DMS79 (cell line): ENCODE results near the gene SOX6.

ENCODE experiments used
- DNase-seq: peaks from one replicate; lab custom pipeline; 2025; lab: John Stamatoyannopoulos, UW

SOX6 gene

GRCh38 chr11:15958910-15959309 lies 397.4 kb downstream of the SOX6 start:
- no peak for DNase-seq

GRCh38 chr11:15957234-15957633 lies 399.1 kb downstream of the SOX6 start:
- no peak for DNase-seq

DNA sequence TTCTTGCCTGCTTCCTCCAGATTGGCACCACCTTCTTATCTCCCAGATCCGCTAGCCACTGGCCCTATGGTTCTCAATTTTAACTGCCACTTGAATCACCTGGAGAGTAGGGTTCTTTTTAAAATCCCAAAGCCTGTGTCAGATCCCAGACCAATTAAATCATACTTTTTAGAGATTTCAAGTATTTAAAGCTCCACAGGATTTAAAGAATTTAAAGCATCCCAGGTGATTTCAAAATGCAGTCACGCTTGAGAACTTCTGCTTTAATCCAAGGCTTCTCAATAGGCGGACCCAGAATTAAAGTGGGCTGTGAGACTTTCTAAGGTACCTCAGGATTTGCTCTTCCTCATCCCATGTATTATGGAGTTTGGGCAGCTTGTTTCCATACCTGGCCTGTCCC lies 400.0 kb downstream of the SOX6 start:
- DNase-seq: no peak

- DNase-seq: no peak
Measured at GRCh38 chr11:15955595-15955994, 400.8 kb downstream of the SOX6 start.

- DNase-seq: no peak
Measured at GRCh38 chr11:15947681-15948648, 408.4 kb downstream of the SOX6 start.

GRCh38 chr11:15945726-15946125 lies 410.6 kb downstream of the SOX6 start:
- no peak for DNase-seq

- DNase-seq: no peak
Measured at GRCh38 chr11:15944460-15944859, 411.9 kb downstream of the SOX6 start.

DNA sequence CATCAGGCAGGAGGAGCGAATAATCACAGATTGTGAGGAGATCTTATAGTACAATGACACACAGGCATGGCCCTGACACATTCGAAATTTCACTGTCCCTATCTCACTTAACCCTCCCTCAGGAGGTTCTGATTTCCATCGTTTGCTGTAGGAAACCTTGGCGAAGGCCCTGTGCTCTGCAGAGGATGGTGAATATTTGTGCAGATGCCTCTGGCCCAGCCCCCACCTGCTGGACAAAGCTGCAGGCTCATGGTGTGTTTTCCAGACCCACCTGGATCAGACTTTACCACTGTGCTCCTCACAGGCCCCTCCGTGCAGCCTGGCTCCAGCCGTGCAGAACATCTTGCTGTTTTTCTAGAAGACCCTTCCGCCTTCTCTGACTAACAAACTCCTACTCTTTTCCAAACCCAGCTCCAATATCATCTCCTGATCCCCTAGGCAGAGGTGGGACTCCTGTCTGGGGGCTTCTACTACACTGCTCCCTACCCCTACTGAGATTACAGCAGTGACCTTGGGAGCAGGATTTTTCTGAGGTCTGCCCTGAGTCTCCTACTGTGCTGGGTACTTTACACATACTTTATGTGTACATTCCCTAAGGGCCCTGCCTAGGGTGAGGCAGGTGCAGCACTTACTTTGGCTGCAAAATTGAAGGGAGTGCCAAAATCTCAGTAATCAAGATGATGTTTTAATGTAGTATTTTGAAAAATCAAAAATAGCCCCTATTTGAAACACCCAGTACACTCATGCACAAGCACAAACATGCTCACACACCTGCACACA lies 412.7 kb downstream of the SOX6 start:
- DNase-seq: no peak

- no peak for DNase-seq
Measured at GRCh38 chr11:15942936-15943335, 413.4 kb downstream of the SOX6 start.

DNA sequence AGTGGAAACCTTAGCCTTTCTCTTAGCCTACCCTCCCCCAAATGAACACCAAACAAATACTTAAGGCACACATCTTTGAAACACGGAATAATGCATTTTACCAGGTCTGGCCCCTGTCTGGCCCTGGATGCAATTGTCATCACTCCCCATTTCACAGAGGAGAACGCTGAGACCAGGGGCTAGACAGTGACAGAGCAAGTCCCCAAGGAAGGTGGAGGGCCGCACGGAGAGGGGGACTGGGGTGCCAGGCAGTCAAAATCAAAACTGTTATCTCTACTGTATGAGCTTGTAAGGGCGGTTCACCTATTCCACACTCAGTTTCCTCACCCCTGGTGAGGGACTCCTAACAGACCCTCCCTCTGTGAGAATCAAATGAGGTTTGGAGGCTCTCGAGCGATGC lies 414.2 kb downstream of the SOX6 start:
- no peak for DNase-seq

GRCh38 chr11:15941206-15941770 lies 415.1 kb downstream of the SOX6 start:
- DNase-seq: no peak

- no peak for DNase-seq
Measured at GRCh38 chr11:15940462-15941205, 415.7 kb downstream of the SOX6 start.

GRCh38 chr11:15938983-15939382 lies 417.4 kb downstream of the SOX6 start:
- no peak for DNase-seq

DNA sequence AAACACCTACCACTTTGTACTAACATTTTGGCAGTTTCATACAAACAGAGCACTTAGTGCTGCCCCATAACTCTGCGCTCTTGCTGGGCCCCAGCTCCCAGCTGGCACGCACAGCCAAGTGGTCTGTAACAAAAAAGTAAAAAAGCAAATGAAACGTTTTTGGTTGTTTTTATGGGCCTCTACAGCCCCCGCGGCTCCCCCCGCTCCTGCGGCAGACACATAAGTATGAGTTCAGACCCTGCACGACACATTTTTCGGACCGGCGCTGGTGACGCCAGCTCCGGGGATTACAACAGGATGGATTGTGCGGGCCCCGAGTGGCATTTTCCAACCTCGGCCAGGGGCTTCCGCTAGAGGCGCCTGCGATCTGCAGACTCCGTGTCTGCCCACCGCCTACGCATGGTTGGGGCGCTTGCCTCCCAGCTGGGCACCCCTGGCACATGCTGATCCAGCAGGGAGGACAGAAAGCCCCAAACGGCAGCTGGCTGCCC lies 418.2 kb downstream of the SOX6 start:
- no peak for DNase-seq

DNA sequence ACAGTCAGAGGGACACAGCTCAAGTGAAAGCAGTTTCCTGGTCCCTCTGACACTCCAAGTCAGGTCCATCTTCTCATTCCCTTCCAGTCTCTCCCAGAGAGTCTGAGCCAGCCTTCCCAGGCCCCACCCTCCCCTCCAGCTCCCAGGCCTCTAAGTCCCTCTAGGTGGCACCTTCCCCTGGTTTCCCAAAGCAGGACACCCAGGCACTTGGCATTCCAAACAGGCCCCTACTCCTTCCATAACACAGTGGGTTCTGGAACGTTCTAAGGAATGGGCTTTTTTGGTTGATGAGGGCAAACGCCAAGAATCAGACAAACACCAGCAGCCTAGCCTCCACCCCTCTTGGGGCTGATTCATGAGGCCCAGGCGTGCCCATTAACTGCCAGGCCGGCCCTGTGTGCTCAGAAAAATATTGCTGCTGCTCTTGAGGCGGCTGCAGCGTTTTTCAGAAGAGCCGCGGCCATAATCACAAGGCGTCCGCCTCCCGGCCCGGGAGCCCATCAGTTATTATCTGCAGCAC lies 418.7 kb downstream of the SOX6 start:
- no peak for DNase-seq

GRCh38 chr11:15936011-15936410 lies 420.3 kb downstream of the SOX6 start:
- DNase-seq: no peak

DNA sequence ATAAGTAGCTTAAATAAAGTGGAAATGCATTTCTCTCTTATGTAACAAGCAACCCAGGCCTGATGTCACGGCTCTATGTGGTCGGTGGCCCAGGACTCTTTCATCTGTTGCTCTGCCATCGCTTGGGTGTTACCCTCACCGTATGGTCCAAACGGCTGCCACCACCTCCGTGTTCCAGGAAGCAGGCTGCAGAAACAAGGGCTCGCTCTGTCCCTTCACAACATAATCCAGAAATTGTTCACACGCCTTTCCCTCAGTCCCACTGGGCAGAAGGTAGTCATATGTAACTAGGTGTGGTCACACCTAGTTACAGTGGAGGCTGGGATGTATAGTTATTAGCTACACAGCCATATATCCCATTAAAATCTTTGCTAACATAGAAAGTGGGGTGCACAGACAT lies 421.0 kb downstream of the SOX6 start:
- no peak for DNase-seq

DNA sequence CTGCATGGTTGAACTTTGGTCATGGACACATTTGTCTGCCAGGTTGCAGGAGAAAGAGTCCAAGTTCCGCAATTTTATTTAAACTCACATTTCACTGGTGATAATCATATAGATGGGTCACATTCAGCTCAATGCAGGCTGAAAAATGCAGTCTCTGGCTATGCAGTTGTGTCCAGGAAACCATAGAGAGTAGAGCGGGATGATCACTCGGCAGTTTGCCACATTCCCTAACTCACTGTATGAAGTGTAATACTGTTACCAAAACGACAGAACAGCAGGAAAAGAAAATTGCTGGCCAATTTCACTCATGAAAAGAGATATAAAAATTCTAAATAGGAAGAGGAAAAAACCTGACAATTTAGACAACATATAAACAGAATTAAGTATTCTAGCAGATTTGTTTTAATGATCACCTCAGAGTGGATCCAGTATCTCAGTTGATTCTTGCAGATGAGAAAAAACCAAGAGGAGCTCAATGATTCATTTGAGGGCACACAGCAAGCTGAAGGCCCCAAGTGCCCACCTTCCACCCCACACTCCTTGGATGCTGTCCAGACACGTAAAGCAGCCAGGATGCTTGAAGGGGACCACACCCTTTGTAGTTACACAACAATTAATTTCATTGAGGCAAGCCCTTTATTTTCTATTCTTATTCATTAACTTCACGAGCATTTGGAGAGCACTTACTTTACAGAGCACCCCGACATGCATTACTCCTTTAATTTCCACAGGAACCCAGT lies 422.3 kb downstream of the SOX6 start:
- peak; percentile 85 for DNase-seq

DNA sequence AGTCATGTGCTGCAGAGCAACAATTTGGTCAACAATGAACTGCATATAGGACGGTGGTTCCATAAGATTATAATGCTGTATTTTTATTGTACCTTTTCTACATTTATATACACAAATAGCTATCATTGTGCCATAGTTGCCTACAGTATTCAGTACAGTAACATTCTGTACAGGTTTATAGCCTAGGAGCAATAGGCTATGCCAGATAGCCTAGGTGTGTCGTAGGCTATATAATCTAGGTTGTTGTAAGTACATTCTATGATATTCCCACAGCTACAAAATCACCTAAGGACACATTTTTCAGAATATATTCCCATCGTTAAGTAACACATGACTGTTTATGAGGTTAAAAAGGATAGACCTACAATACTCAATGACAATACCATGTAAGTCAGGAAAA lies 423.9 kb downstream of the SOX6 start:
- DNase-seq: no peak

- DNase-seq: no peak
Measured at GRCh38 chr11:15931497-15931896, 424.8 kb downstream of the SOX6 start.
